CD14-positive monocyte (primary cell): ENCODE results near the gene SPDYE3. TPM values are rescaled to one million over a fixed set of nuclear protein-coding genes. Genes with fewer than 3 reads are reported as not detected.
"Not testable (repeated sequence)": the region's sequence is repeated elsewhere in the genome, so short reads cannot be mapped to it uniquely, and the experiment has no call there.

Experiments
- DNase-seq, 3 donors: peaks; one replicate each; pipeline ENCODE4 v3.0.0-alpha.2; 2011 to 2022
- H2AFZ ChIP-seq: 2 replicates; pipeline ENCODE4 v1.6.0; 2012; ENCODE audit warnings: mild to moderate bottlenecking, low read depth, low read length, inconsistent platforms; ENCODE audit not compliant: insufficient read depth, poor library complexity, severe bottlenecking
- H3K27ac ChIP-seq, 2 donors: 1 replicate in 1 of 2; 2 replicates in 1 of 2; pipeline ENCODE4 v1.5.1; 2012 to 2013; ENCODE audit warnings: low read length in 2 of 2, control low read depth in 1 of 2, inconsistent platforms in 1 of 2, low read depth in 1 of 2, mild to moderate bottlenecking in 1 of 2
- H3K27me3 ChIP-seq, 2 donors: one replicate each; pipeline versions ENCODE4 v1.6.0 to v1.6.1; 2011 to 2013; ENCODE audit warnings: low read length in 2 of 2; ENCODE audit not compliant: control insufficient read depth in 2 of 2, insufficient read depth in 2 of 2
- H3K36me3 ChIP-seq, 2 donors: replicated peaks in 1 of 2; 1 replicate in 1 of 2; 2 replicates in 1 of 2; pipeline versions ENCODE4 v1.5.1 to v1.6.1; 2012 to 2013; ENCODE audit warnings: low read length in 2 of 2, control low read depth in 1 of 2, inconsistent platforms in 1 of 2, mild to moderate bottlenecking in 1 of 2; ENCODE audit not compliant: insufficient read depth in 2 of 2, control insufficient read depth in 1 of 2
- H3K4me1 ChIP-seq, 2 donors: 1 replicate in 1 of 2; 2 replicates in 1 of 2; pipeline versions ENCODE4 v1.5.1 to v1.6.1; 2012 to 2013; ENCODE audit warnings: low read length in 2 of 2, control low read depth in 1 of 2, inconsistent platforms in 1 of 2, mild to moderate bottlenecking in 1 of 2, moderate library complexity in 1 of 2; ENCODE audit not compliant: insufficient read depth in 2 of 2, control insufficient read depth in 1 of 2
- H3K4me2 ChIP-seq: replicated peaks from 2 replicates; pipeline ENCODE3; 2012; ENCODE audit warnings: low read length, moderate library complexity, mild to moderate bottlenecking; ENCODE audit not compliant: poor library complexity, severe bottlenecking; ENCODE audit errors: extremely low read depth
- H3K4me3 ChIP-seq, 3 experiments: fragments of 200-600 bp in 1 of 3; sonication (generic) in 1 of 3; replicated peaks in 1 of 3; 1 replicate in 2 of 3; 2 replicates in 1 of 3; pipeline ENCODE4 v1.5.1; 2011 to 2013; ENCODE audit warnings: low read length in 3 of 3, mild to moderate bottlenecking in 3 of 3, control low read depth in 2 of 3, low read depth in 2 of 3, inconsistent platforms in 1 of 3, moderate library complexity in 1 of 3
- H3K79me2 ChIP-seq: 2 replicates; pipeline ENCODE4 v1.6.0; 2012; ENCODE audit warnings: mild to moderate bottlenecking, control low read depth, inconsistent platforms, low read length, moderate library complexity; ENCODE audit not compliant: insufficient read depth
- H3K9ac ChIP-seq: 2 replicates; pipeline ENCODE4 v1.6.0; 2017; ENCODE audit warnings: low read length, mild to moderate bottlenecking; ENCODE audit not compliant: insufficient read depth, poor library complexity, severe bottlenecking
- H3K9me3 ChIP-seq, 2 donors: replicated peaks in 1 of 2; 1 replicate in 1 of 2; 2 replicates in 1 of 2; pipeline versions ENCODE4 v1.5.1 to v1.6.1; 2012 to 2013; ENCODE audit warnings: low read length in 2 of 2, control low read depth in 1 of 2; ENCODE audit not compliant: control insufficient read depth in 1 of 2, insufficient read depth in 1 of 2
- H4K20me1 ChIP-seq: 2 replicates; pipeline ENCODE4 v1.6.0; 2012; ENCODE audit warnings: mild to moderate bottlenecking, low read length, control low read depth, moderate library complexity; ENCODE audit not compliant: insufficient read depth
- H3K27ac Mint-ChIP-seq, 7 donors: one replicate each; pipeline ENCODE4 v1.8.0; 2020; ENCODE audit warnings: mild to moderate bottlenecking in 7 of 7, mixed read lengths in 7 of 7, moderate library complexity in 6 of 7, inconsistent platforms in 2 of 7
- H3K27me3 Mint-ChIP-seq, 3 donors: one replicate each; pipeline ENCODE4 v1.8.0; 2021 to 2022; ENCODE audit warnings: low read depth in 3 of 3, mild to moderate bottlenecking in 3 of 3, mixed read lengths in 3 of 3, moderate library complexity in 3 of 3, inconsistent platforms in 1 of 3
- H3K36me3 Mint-ChIP-seq, 2 donors: one replicate each; pipeline ENCODE4 v1.8.0; 2020; ENCODE audit warnings: mixed read lengths in 2 of 2, inconsistent platforms in 1 of 2, mild to moderate bottlenecking in 1 of 2
- H3K4me1 Mint-ChIP-seq: one replicate; pipeline ENCODE4 v1.8.0; 2020; ENCODE audit warnings: mild to moderate bottlenecking, mixed read lengths
- H3K4me3 Mint-ChIP-seq, 2 donors: one replicate each; pipeline ENCODE4 v1.8.0; 2020; ENCODE audit warnings: mild to moderate bottlenecking in 2 of 2, mixed read lengths in 2 of 2, moderate library complexity in 1 of 2
- H3K9me3 Mint-ChIP-seq, 7 donors: one replicate each; pipeline ENCODE4 v1.8.0; 2020 to 2022; ENCODE audit warnings: mixed read lengths in 7 of 7, mild to moderate bottlenecking in 6 of 7, moderate library complexity in 6 of 7, inconsistent platforms in 2 of 7
- whole genome bisulfite sequencing: methylation state at CpG from one replicate; pipeline ENCODE4 v1.1.5; 2013; ENCODE audit warnings: missing lambda C conversion rate; ENCODE audit not compliant: insufficient coverage; 5-methylcytosine and 5-hydroxymethylcytosine counted together
- intact Hi-C, 2 donors: fragments of 100-400 bp; cut with micrococcal nuclease; formaldehyde crosslinking; loops; one replicate each; pipeline versions ENCODE4 v1.15.0 to v1.15.1; 2023
- polyA plus RNA-seq, 3 donors: library from polyadenylated mRNA; depleted of rRNA in 1 of 3; unstranded in 2 of 3; stranded (reverse) in 1 of 3; fragments of 300-500 nt in 2 of 3; fragments of >200 nt in 1 of 3; fragmentation: Illumina TruSeq in 2 of 3; gene quantifications; 1 replicate in 2 of 3; 2 replicates in 1 of 3; pipeline ENCODE4 v1.2.3, GENCODE V29; 2012 to 2021
- TF ChIP-seq, protein P1 (sequence below): fragments of 200-600 bp; IDR thresholded peaks from one replicate; pipeline ENCODE4 v1.8.0; 2022; ENCODE audit warnings: antibody characterized with exemption, mild to moderate bottlenecking

Gene SPDYE3
- polyA plus RNA-seq, 3 donors = 0.58 to 1.2 TPM; not detected in 1

DNA sequence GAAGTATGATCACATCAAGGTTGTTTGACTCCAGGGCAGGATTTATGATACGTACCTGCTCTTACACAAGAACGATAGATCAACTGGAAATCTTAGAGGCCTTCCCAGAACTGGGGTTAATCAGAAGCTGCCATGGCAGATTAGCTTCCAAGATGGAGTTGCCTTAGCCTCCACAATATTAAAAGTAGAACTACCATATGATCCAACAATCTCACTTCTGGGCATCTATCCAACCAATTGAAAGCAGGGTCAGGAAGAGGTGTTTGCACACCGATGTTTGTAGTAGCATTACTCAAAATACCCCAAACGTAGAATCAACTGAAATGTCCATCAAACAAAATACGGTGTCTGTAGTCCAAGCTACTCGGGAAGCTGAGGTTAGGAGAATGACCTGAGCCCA lies 57.0 kb downstream of the SPDYE3 start:
- Histone ChIP-seq H3K27ac (peak overlapping the region; percentile 96 to 99), H3K9me3 (no peaks in the 10 kb centered on the region), H3K36me3 (peaks cover 20 to 43% of the 10 kb centered on the region in 2 donors), H3K4me2 (no peak overlapping the region), H3K4me1 (peaks cover 58 to 61% of the 10 kb centered on the region in 2 donors), H3K4me3 (no peak overlapping the region), H3K27me3 (no peaks in the 10 kb centered on the region), H4K20me1 (no peaks in the 10 kb centered on the region), H2AFZ (no peak overlapping the region), H3K79me2 (peaks cover 22% of the 10 kb centered on the region), H3K9ac (no peak overlapping the region)
- Mint-ChIP-seq H3K36me3 (peaks cover 46 to 56% of the 10 kb centered on the region in 2 donors), H3K27me3 (peaks cover 0 to 5% (median 0%) of the 10 kb centered on the region in 3 donors), H3K9me3 (no peaks in the 10 kb centered on the region), H3K27ac (peak overlapping the region; percentile 76 to 99 (median 84)), H3K4me1 (peaks cover 62% of the 10 kb centered on the region), H3K4me3 (no peak overlapping the region)
- WGBS = 100% methylated on average over 2 of the region's 6 CpGs
- no peak for DNase-seq
- intact Hi-C loops = no loop called here
- TF ChIP-seq, protein P1, sequence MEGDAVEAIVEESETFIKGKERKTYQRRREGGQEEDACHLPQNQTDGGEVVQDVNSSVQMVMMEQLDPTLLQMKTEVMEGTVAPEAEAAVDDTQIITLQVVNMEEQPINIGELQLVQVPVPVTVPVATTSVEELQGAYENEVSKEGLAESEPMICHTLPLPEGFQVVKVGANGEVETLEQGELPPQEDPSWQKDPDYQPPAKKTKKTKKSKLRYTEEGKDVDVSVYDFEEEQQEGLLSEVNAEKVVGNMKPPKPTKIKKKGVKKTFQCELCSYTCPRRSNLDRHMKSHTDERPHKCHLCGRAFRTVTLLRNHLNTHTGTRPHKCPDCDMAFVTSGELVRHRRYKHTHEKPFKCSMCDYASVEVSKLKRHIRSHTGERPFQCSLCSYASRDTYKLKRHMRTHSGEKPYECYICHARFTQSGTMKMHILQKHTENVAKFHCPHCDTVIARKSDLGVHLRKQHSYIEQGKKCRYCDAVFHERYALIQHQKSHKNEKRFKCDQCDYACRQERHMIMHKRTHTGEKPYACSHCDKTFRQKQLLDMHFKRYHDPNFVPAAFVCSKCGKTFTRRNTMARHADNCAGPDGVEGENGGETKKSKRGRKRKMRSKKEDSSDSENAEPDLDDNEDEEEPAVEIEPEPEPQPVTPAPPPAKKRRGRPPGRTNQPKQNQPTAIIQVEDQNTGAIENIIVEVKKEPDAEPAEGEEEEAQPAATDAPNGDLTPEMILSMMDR = no peak

DNA sequence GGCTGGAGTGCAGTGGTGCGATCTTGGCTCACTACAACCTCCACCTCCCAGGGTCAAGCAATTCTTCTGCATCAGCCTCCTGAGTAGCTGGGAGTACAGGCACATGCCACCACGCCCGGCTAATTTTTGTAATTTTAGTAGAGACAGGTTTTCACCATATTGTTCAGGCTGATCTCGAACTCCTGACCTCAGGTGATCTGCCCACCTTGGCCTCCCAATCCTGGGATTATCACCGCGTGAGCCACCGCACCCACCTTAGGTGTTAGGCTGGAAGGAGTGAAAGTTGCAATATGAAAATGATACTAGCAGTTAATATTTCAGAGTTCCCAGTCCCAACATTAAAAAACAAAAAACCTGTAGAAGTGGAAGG lies 58.5 kb downstream of the SPDYE3 start:
- no CpG with 5 or more reads among the region's 7 CpGs for whole genome bisulfite sequencing
- DNase-seq = not testable (repeated sequence)

More for the DNA sequence above, 58.5 kb downstream of the SPDYE3 start:
- H3K36me3 Mint-ChIP-seq = peaks cover 34 to 41% of the 10 kb centered on the region in 2 donors
- H3K9me3 ChIP-seq, H3K27me3 Mint-ChIP-seq, H2AFZ ChIP-seq, H4K20me1 ChIP-seq, intact Hi-C loops, H3K9me3 Mint-ChIP-seq, H3K27me3 ChIP-seq: not testable (repeated sequence)
- H3K4me3 Mint-ChIP-seq = peak overlapping the region; percentile 13 to 31
- H3K79me2 ChIP-seq = peaks cover 32% of the 10 kb centered on the region
- peak overlapping the region; percentile 48 for H3K9ac ChIP-seq
- H3K27ac Mint-ChIP-seq = peak overlapping the region; percentile 99 to 100 (median 99)
- H3K4me2 ChIP-seq = peak overlapping the region; percentile 7
- peak overlapping the region in 1 of 3 experiments; percentile 43 for H3K4me3 ChIP-seq
- H3K4me1 ChIP-seq = peaks cover 65% of the 10 kb centered on the region in 2 donors
- H3K4me1 Mint-ChIP-seq = peaks cover 66% of the 10 kb centered on the region
- H3K27ac ChIP-seq = peak overlapping the region; percentile 96 to 99
- peaks cover 16 to 30% of the 10 kb centered on the region in 2 donors for H3K36me3 ChIP-seq
